ENCODE results near the gene CHD6.

- TF ChIP-seq EZH2 (IDR thresholded peaks at IDR 0.05) (no peak), POLR2AphosphoS5 (IDR thresholded peaks at IDR 0.05; ENCODE audit: borderline replicate concordance, low read depth, low read length) (no peak)
These were observed 142.7 kb downstream of the CHD6 start for GRCh38 chr20:41475503-41475902.

All from SK-N-MC (cell line).